ENCODE measurements around the gene LZTFL1. TPM values are rescaled to one million over a fixed set of nuclear protein-coding genes. Genes with fewer than 3 reads are reported as not detected.

LZTFL1 gene
- total RNA-seq, 1 experiment from 2014 or later = 9.1 TPM

- TF ChIP-seq NFYB (CRISPR knock-in tag; conservative IDR thresholded peaks at IDR 0.05; ENCODE audit: low read depth) (peak; percentile 89), ELF4 (CRISPR knock-in tag; IDR thresholded peaks at IDR 0.05; ENCODE audit: low read depth) (no peak), IRF1 (CRISPR knock-in tag; IDR thresholded peaks at IDR 0.05) (no peak), MYBL2 (CRISPR knock-in tag; IDR thresholded peaks at IDR 0.05) (peak; percentile 53; the same call in 1 of the 2 replicates), FOXP1 (CRISPR knock-in tag; IDR thresholded peaks at IDR 0.05; ENCODE audit: borderline replicate concordance) (no peak), ATF2 (CRISPR knock-in tag; IDR thresholded peaks at IDR 0.05; ENCODE audit: borderline replicate concordance, low read depth) (no peak), MAX (CRISPR knock-in tag; IDR thresholded peaks at IDR 0.05) (peak; percentile 94)
Measured at GRCh38 chr3:45841757-45842491, at the start of gene LZTFL1 (continued).

- CTCF ChIA-PET = interaction anchor here (0.8 kb wide), 1 partner anchor 48 kb away, joined by 3 read pairs; no protein-coding TSS in a partner anchor
- ATAC-seq = no peak
- no peak overlapping the region for H3K27ac Mint-ChIP-seq
- no peak for DNase-seq (ENCODE audit: low spot score)
- no peaks in the 10 kb centered on the region for H3K36me3 Mint-ChIP-seq
- POLR2A ChIA-PET = no interaction called here
- H3K4me1 Mint-ChIP-seq = peaks cover 15% of the 10 kb centered on the region
- no peak overlapping the region for H3K4me3 Mint-ChIP-seq
- H3K9me3 Mint-ChIP-seq = peaks cover 7% of the 10 kb centered on the region
- peaks cover 2% of the 10 kb centered on the region; the same call in 1 of the 2 replicates for H3K27me3 Mint-ChIP-seq (ENCODE audit: low read depth)
- TF ChIP-seq ZNF423 (CRISPR knock-in tag; IDR thresholded peaks at IDR 0.05) = no peak
- TF ChIP-seq NR2C2 (CRISPR knock-in tag; IDR thresholded peaks at IDR 0.05) = no peak
- no peak for TF ChIP-seq NR3C1 (CRISPR knock-in tag; conservative IDR thresholded peaks at IDR 0.05; ENCODE audit: low read depth)
- no peak for TF ChIP-seq HMGXB4 (CRISPR knock-in tag; IDR thresholded peaks at IDR 0.05)
- no peak for TF ChIP-seq USF1 (CRISPR knock-in tag; IDR thresholded peaks at IDR 0.05)
- no peak for TF ChIP-seq TP53 (CRISPR knock-in tag; IDR thresholded peaks at IDR 0.05)
- no peak for TF ChIP-seq ZNF281 (CRISPR knock-in tag; IDR thresholded peaks at IDR 0.05)
- TF ChIP-seq GTF2I (CRISPR knock-in tag; conservative IDR thresholded peaks at IDR 0.05) = no peak
- no peak for TF ChIP-seq ZNF138 (CRISPR knock-in tag; conservative IDR thresholded peaks at IDR 0.05)
- TF ChIP-seq HMGA2 (CRISPR knock-in tag; IDR thresholded peaks at IDR 0.05) = no peak
- TF ChIP-seq SMAD3 (CRISPR knock-in tag; IDR thresholded peaks at IDR 0.05; ENCODE audit: borderline replicate concordance) = no peak
- no peak for TF ChIP-seq SP1 (CRISPR knock-in tag; conservative IDR thresholded peaks at IDR 0.05)
- TF ChIP-seq FOXJ3 (CRISPR knock-in tag; IDR thresholded peaks at IDR 0.05; ENCODE audit: borderline replicate concordance) = no peak
- no peak for TF ChIP-seq JUN (CRISPR knock-in tag; IDR thresholded peaks at IDR 0.05)
- no peak for TF ChIP-seq EMX1 (CRISPR knock-in tag; IDR thresholded peaks at IDR 0.05)
- no peak for TF ChIP-seq TEAD1 (CRISPR knock-in tag; IDR thresholded peaks at IDR 0.05)
- no peak for TF ChIP-seq ERG (CRISPR knock-in tag; IDR thresholded peaks at IDR 0.05)
- TF ChIP-seq ZBTB21 (CRISPR knock-in tag; IDR thresholded peaks at IDR 0.05; ENCODE audit: borderline replicate concordance) = no peak
Measured at GRCh38 chr3:45890405-45890804, 48.5 kb upstream of the LZTFL1 start.

Measured in WTC11 (cell line).